T follicular helper cell (primary cell): Measurements from ENCODE around the gene PTDSS2.

Experiments
- DNase-seq: peaks from one replicate; pipeline ENCODE4 v3.0.0-alpha.2; 2020; ENCODE audit warnings: low read depth

Gene PTDSS2

GRCh38 chr11:447923-448731 is 2.0 kb upstream of the PTDSS2 start:
- peak; percentile 92 for DNase-seq

GRCh38 chr11:450809-451451 is 851 bp downstream of the PTDSS2 start:
- peak; percentile 75 for DNase-seq

- DNase-seq, result no peak
Measured at GRCh38 chr11:451738-452137, 1.7 kb downstream of the PTDSS2 start.

- DNase-seq, result no peak
Measured at GRCh38 chr11:452203-452744, 2.2 kb downstream of the PTDSS2 start.

- DNase-seq, result no peak
Measured at GRCh38 chr11:452916-453527, 2.9 kb downstream of the PTDSS2 start.

- DNase-seq, result no peak
Measured at GRCh38 chr11:453564-453963, 3.5 kb downstream of the PTDSS2 start.

GRCh38 chr11:454043-454442 is 4.0 kb downstream of the PTDSS2 start:
- DNase-seq, result no peak

GRCh38 chr11:454801-455565 is 4.9 kb downstream of the PTDSS2 start:
- no peak for DNase-seq

- DNase-seq, result no peak
Measured at GRCh38 chr11:455566-456147, 5.6 kb downstream of the PTDSS2 start.

GRCh38 chr11:456533-456932 is 6.5 kb downstream of the PTDSS2 start:
- DNase-seq, result no peak

- DNase-seq, result no peak
Measured at GRCh38 chr11:457111-457760, 7.2 kb downstream of the PTDSS2 start.

GRCh38 chr11:459511-460220 is 9.6 kb downstream of the PTDSS2 start:
- no peak for DNase-seq

- no peak for DNase-seq
Measured at GRCh38 chr11:460331-461199, 10.5 kb downstream of the PTDSS2 start.

- no peak for DNase-seq
Measured at GRCh38 chr11:461626-462025, 11.5 kb downstream of the PTDSS2 start.

GRCh38 chr11:462107-462890 is 12.2 kb downstream of the PTDSS2 start:
- no peak for DNase-seq

GRCh38 chr11:464316-464715 is 14.2 kb downstream of the PTDSS2 start:
- DNase-seq, result no peak

- no peak for DNase-seq
Measured at GRCh38 chr11:465896-466530, 15.9 kb downstream of the PTDSS2 start.

- DNase-seq, result no peak
Measured at GRCh38 chr11:468036-468435, 18.0 kb downstream of the PTDSS2 start.
